Esophagus squamous epithelium (tissue), 4 donors: Measurements from ENCODE around the gene ANKRD34A.

ENCODE experiments used
- POLR2A ChIP-seq, 4 donors: fragments of 450-650 bp; IDR thresholded peaks; one replicate each; pipeline ENCODE4 v1.6.1; 2017; ENCODE audit warnings: antibody characterized with exemption in 4 of 4, mild to moderate bottlenecking in 4 of 4, moderate library complexity in 3 of 4
- TF ChIP-seq, protein P1 (sequence below), 6 experiments: fragments of 450-650 bp in 4 of 6; fragments of 200-600 bp in 2 of 6; sonication (generic) in 2 of 6; IDR thresholded peaks; one replicate each; pipeline ENCODE4 v1.5.1; 2016 to 2019; ENCODE audit warnings: antibody characterized with exemption in 6 of 6, mild to moderate bottlenecking in 4 of 6, moderate library complexity in 4 of 6

GRCh38 chr1:145999321-146000024 lies 35.1 kb upstream of the ANKRD34A start:
- TF ChIP-seq, protein P1, sequence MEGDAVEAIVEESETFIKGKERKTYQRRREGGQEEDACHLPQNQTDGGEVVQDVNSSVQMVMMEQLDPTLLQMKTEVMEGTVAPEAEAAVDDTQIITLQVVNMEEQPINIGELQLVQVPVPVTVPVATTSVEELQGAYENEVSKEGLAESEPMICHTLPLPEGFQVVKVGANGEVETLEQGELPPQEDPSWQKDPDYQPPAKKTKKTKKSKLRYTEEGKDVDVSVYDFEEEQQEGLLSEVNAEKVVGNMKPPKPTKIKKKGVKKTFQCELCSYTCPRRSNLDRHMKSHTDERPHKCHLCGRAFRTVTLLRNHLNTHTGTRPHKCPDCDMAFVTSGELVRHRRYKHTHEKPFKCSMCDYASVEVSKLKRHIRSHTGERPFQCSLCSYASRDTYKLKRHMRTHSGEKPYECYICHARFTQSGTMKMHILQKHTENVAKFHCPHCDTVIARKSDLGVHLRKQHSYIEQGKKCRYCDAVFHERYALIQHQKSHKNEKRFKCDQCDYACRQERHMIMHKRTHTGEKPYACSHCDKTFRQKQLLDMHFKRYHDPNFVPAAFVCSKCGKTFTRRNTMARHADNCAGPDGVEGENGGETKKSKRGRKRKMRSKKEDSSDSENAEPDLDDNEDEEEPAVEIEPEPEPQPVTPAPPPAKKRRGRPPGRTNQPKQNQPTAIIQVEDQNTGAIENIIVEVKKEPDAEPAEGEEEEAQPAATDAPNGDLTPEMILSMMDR (IDR thresholded peaks at IDR 0.05), result peak in 1 of 6 experiments; percentile 2
- peak in 3 of 4 donors; percentile 13 to 73 (median 30) for TF ChIP-seq POLR2A (IDR thresholded peaks at IDR 0.05)
